Activated naive CD4-positive, alpha-beta T cell treated with anti-CD3 and anti-CD28 coated beads, Interleukin-2, amount 50 U/mL, for 72 hours (primary cell): ENCODE data around the gene CTNNBL1. TPM values are rescaled to one million over a fixed set of nuclear protein-coding genes. Genes with fewer than 3 reads are reported as not detected.

Experiments
- ATAC-seq, 2 donors: fragments of 150-1000 bp; cut with Tn5 transposase; 2 replicates each; pipeline ENCODE4 v1.10.0; 2021; ENCODE audit warnings: mild to moderate bottlenecking in 2 of 2, moderate library complexity in 2 of 2
- DNase-seq, 2 donors: peaks; one replicate each; pipeline ENCODE4 v3.0.0; 2021 to 2022; ENCODE audit warnings: low spot score in 2 of 2
- H3K27ac Mint-ChIP-seq, 2 donors: one replicate each; pipeline ENCODE4 v1.8.0; 2022; ENCODE audit warnings: mild to moderate bottlenecking in 2 of 2, mixed read lengths in 2 of 2
- H3K36me3 Mint-ChIP-seq, 2 donors: one replicate each; pipeline ENCODE4 v1.8.0; 2022; ENCODE audit warnings: mixed read lengths in 2 of 2
- H3K9me3 Mint-ChIP-seq, 2 donors: one replicate each; pipeline ENCODE4 v1.8.0; 2022; ENCODE audit warnings: mixed read lengths in 2 of 2
- total RNA-seq, 2 donors: library from RNA; stranded (reverse); gene quantifications; one replicate each; pipeline ENCODE4 v1.2.3, GENCODE V29; 2022

Gene CTNNBL1
- total RNA-seq, 2 donors from 2014 or later = 68.9 to 79.4 TPM

DNA sequence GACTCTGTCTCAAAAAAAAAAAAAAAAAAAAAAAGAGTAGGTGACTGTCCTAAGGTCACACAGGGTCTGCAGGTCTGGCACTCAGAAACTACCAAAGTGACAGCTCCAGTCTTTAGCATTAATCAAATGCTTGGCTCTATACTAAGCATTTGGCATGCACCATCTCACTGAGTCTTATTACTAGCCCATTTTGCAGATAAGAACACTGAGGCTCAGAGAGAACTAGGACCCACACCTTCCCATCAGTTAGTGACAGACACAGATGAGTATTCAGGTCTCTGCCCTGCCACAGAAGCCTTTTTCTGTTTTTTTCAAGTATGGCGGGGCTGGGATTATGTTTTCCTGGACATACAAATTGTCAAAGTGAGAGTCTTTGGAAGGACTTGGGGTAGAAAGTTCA lies 186.0 kb downstream of the CTNNBL1 start:
- DNase-seq = no peak
- H3K9me3 Mint-ChIP-seq = no peaks in the 10 kb centered on the region
- H3K36me3 Mint-ChIP-seq = no peaks in the 10 kb centered on the region
- no peak for ATAC-seq
- no peak overlapping the region for H3K27ac Mint-ChIP-seq

DNA sequence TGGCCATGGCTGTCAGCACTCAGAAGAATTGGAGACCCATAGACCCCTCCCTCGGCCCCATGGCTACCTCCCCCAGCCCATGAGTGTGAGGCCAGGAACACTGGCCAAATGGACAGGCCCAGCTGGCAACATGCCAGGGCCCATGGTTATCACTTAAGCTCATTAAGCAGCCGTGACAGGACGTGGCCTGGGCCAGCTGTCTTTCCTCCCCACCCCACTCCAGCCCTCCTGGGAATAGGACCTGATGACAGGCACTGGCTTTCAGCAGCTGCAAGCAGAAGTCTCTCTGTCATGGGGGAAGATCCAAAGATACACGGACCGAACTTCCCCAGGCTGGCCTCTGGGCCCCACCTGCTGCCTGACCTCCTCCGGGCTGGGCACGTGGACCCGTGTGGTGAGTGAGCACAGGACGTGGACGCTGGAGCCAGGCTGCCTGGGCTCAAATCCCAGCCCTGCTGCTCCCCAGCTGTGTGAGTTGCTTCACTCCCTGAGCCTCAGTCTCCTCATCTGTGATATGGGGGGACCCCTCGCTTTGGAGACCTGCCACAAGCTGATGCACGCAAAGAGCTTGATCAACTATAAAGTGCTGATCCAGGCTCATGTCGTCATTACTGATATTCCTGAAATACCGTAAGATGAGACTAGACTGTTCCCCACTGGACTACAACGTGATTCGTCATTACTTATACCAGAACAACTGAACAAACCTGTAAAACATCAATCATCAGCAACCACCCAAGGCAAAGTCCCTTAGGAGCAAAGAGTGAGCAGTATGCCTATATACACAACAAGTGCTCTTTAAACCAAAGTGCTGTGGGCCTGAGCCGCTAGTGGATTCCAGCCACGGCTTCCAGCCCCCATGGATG lies 187.1 kb downstream of the CTNNBL1 start:
- Mint-ChIP-seq H3K36me3 (no peaks in the 10 kb centered on the region), H3K27ac (no peak overlapping the region), H3K9me3 (no peaks in the 10 kb centered on the region)
- no peak for ATAC-seq
- no peak for DNase-seq

DNA sequence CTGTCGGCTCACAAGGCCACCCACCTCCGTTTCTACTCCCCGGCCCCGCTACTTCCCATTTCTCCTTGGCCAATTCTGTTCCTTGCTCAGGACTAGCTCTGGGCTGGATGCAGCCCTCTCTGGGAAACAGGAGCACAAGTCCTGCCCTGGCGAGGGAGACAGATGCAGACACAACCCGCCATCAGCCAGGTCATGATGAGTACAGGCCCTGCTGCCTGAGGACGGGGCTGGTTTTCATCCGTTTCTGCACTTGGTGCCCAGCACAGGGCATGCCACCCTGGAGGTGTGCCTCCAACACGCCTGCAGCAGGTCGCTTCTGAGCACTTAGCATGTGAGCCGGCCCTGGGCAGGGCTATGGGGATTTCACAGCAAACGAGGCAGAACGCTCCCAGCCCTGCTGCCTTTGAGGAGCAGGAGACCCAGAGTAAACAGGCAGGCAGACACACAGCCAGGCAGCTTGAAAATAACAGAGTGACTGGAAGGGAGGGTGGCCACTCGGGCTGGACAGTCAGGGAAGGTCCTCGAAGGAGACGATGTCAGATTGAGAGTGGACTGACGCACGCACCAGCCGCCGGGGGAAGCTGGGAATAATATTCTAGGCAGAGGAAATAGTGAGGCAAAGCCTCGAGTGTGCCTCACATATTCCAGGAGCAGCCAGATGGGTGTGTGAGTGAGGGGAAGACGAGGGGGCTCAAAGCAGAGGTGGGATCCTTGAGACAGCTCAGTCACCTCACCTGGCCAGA lies 187.9 kb downstream of the CTNNBL1 start:
- H3K36me3 Mint-ChIP-seq = no peaks in the 10 kb centered on the region
- H3K9me3 Mint-ChIP-seq = no peaks in the 10 kb centered on the region
- ATAC-seq (peak in 1 of 2 donors; percentile 16), DNase-seq (no peak)
- no peak overlapping the region for H3K27ac Mint-ChIP-seq

DNA sequence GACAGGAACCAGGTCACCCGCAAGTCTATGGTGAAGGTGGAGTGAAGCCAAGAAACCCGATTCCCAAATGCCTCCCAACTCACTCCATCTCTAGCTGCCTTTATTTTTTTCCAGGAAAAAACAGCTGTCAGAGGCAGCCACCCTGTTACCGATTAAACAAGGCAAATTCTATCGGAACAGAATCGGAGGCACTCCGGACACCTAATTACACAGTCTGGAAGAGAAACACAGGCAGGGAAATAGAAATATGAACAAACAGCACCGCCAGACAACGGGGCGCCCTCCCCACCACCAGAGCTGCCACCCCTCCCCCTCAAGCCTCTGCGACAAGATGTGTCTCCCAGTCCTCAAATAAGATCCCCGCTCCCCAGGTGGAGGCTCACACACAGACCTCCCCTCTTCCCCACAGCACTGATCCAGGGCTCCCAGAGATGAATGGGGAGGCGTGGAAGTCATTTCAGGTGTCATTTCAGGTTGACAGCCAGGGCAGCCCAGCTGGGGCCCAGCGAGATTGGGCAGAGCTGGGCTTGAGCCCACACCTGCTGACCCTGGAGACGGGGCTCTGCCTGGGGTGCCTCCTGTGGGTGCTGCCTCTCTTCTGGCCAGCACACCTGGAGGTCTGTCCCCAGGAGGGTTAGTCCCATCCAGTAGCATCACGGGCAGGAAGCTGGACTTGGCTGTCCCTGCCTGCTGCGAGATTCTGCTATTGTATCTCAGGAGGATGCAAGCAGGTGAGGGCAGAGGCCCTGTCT lies 189.3 kb downstream of the CTNNBL1 start:
- Mint-ChIP-seq H3K27ac (no peak overlapping the region), H3K36me3 (no peaks in the 10 kb centered on the region), H3K9me3 (no peaks in the 10 kb centered on the region)
- ATAC-seq = no peak
- no peak for DNase-seq

DNA sequence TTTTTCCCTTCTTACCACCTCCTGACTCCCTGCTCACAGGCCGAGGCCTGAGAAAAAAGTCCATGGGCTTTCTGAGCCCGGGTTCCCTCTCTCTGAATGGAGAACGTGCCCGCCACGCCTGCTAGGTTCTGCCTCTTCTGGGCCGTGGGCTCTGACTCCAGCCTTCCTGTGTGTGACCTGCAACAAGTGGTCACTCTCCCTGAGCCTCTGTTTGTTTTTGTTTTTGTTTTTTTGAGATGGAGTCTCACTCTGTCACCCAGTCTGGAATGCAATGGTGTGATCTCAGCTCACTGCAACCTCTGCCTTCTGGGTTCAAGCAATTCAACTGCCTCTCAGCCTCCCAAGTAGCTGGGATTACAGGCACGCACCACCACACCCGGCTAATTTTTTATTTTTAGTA lies 191.2 kb downstream of the CTNNBL1 start:
- H3K9me3 Mint-ChIP-seq = no peaks in the 10 kb centered on the region
- no peaks in the 10 kb centered on the region for H3K36me3 Mint-ChIP-seq
- DNase-seq (no peak), ATAC-seq (no peak)
- peak overlapping the region in 1 of 2 donors; percentile 82 for H3K27ac Mint-ChIP-seq

DNA sequence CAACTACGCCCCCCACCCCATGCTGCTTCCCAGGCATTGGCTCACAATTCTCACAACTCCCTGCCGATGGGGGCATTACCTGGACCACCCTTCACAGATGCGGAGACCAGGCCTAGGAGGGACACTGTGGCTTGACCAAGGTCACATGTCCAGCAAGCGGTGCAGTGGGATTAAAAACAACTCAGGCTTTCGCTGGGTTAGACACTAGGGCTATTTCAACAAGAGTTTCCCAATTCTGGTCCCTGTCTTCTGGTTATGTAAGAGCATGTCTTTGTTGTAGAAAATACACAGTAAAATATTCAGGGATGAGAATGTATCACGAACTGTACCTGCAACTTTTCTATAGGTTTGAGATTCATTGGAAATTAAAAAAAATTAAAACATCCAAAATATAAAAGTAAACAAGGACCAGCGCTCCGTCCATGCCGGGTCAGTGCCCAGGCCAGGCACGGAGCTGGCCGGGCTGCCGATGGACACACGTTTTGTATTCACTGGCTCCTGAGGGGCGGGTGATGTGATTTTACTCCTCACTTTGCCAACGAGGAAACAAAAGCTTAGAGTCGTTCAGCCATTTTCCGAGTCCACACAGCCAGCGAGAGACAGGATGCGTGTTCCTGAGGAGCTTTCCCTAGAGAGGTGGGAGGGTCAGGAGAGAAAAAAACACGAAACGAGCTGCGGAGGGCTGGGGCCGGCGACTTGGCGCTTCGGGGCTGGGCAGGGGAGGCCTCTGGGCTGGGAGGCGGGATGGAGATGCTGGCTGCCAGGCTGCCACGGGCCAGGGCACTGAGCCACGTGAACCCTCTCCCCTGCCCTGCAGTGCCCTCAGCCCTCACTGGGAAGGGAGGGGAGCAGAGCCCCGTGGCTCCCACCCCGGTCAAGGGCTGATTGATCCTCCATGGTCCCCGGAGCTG lies 192.0 kb downstream of the CTNNBL1 start:
- Mint-ChIP-seq H3K36me3 (no peaks in the 10 kb centered on the region), H3K9me3 (no peaks in the 10 kb centered on the region), H3K27ac (no peak overlapping the region)
- ATAC-seq (no peak), DNase-seq (no peak)

DNA sequence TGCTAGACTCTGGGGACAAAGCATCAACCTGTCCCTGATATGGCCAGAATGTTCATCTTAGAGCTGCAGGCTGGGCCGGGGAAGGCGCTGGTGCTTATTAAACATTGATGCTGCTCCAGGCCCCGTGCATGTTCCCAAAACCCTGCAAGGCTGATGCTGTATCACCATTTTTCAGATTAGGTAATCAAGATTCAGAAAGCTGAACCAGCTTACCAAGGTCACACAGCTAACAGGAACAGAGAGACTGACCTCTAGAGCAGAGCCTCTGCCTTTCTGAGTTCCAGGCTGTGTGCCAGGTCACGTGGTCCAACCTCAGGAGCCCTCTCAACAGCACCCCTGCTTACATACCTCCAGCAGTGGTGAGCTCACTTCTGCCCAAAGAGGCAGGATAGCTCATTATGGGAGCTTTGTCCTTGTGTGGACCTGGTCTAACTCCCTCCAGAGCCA lies 193.0 kb downstream of the CTNNBL1 start:
- DNase-seq (no peak), ATAC-seq (no peak)
- H3K36me3 Mint-ChIP-seq = no peaks in the 10 kb centered on the region
- no peak overlapping the region for H3K27ac Mint-ChIP-seq
- no peaks in the 10 kb centered on the region for H3K9me3 Mint-ChIP-seq

DNA sequence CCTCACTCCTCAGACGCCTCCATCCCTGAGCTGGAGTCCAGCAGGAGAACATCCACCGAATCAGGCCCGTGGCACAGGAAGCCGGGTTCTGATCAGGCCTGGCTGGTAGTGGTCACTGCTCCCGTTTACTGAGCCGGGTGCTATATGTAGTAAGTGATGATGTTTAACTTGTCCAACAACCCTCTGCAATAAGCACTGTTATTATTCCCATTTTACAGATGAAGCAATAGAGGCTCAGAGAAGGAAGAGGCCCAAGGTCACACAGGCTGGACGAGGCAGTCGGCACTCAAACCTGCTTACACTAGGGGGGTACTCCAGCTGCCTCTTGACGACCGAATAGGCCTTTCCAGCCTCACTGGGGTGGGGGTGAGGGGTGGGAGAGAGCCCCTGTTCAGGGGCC lies 194.8 kb downstream of the CTNNBL1 start:
- Mint-ChIP-seq H3K36me3 (no peaks in the 10 kb centered on the region), H3K9me3 (no peaks in the 10 kb centered on the region), H3K27ac (no peak overlapping the region)
- ATAC-seq (no peak), DNase-seq (no peak)

DNA sequence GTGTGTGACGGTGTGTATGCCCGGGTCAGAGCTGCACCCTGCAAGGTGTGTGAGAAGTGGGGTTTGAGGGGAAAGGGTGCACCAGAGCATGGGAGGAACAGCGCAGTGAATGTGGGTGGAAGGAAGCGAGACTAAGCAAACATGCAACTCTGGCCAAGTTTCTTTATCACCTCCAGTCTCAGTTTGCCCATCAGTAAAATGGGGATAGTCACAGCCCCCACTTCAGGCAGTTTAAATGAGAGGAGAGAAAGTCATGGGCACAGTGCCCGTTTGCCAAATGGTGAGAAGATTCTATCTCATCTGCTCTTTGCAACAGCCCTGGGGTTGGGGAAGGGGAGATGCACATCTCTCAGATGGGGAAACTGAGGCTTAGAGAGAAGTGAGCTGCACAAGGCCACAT lies 196.3 kb downstream of the CTNNBL1 start:
- Mint-ChIP-seq H3K36me3 (no peaks in the 10 kb centered on the region), H3K27ac (no peak overlapping the region), H3K9me3 (no peaks in the 10 kb centered on the region)
- no peak for DNase-seq
- no peak for ATAC-seq

DNA sequence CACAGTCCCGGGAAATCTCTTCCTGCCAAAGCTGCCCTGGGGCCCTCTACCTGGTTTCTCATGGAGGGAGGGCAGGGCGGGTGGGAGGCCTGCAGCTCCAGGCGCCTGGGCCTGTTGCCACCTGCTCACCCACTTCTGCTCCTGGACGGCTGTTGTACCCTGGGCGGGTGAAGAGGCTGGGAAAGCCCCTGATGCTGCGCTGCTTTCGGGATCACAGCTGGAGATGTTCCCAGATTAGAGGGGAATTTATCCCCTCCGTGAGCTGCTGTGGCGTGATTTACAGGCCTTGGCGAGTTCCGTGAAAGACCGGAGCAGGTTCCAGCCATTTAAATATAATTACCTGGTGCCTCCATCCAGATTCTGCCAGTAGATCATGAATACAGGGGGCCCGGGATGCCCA lies 196.8 kb downstream of the CTNNBL1 start:
- no peak for ATAC-seq

DNA sequence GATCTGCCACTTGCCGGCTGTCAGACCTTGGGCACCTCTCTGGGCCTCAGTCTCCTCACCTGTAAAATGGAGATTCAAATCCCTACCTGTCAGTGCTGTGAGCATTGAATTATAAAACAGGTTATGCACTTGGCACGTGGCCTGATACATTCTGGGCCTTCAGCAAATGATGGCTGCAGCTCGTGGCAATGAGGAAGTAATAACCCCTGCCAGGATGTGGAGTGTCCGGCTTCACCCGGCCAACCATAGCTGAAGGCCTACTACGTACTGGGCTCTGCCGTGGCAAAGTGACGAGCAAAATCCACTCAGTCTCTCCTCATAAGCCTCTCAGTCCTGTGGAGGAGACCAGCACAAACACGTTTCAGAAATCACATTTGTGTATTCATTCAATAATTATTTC lies 198.2 kb downstream of the CTNNBL1 start:
- no peaks in the 10 kb centered on the region for H3K36me3 Mint-ChIP-seq
- ATAC-seq = no peak
- no peak for DNase-seq
- no peaks in the 10 kb centered on the region for H3K9me3 Mint-ChIP-seq
- H3K27ac Mint-ChIP-seq = no peak overlapping the region

More for the DNA sequence above, 196.8 kb downstream of the CTNNBL1 start:
- Mint-ChIP-seq H3K27ac (no peak overlapping the region), H3K9me3 (no peaks in the 10 kb centered on the region), H3K36me3 (no peaks in the 10 kb centered on the region)
- no peak for DNase-seq

DNA sequence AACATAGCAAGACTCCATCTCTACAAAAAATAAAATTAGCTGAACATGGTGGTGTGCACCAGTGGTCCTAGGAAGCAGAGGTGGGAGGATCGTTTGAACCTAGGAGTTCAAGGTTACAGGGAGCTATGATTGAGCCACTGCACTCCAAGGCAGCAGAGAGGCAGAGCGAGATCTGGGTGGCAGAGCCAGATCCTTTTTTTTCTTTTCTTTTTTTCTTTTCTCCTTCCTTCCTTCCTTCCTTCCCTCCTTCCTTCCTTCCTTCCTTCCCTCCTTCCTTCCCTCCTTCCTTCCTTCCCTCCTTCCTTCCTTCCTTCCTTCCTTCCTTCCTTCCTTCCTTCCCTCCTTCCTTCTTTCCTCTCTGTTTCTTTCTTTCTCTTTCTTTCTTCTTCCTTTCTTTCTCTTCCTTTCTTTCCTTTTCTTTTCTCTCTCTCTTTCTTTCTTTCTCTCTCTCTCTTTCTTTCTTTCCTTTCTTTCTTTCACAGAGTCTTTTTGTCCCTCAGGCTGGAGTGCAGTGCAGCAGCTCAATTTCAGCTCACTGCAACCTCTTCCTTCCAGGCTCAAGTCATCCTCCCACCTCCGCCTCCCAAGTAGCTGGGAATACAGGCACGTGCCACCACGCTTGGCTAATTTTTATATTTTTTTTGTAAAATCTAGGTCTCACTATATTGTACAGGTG lies 199.9 kb downstream of the CTNNBL1 start:
- no peaks in the 10 kb centered on the region for H3K36me3 Mint-ChIP-seq
- ATAC-seq = no peak
- H3K9me3 Mint-ChIP-seq = no peaks in the 10 kb centered on the region
- peak overlapping the region in 1 of 2 donors; percentile 14 for H3K27ac Mint-ChIP-seq
- no peak for DNase-seq

DNA sequence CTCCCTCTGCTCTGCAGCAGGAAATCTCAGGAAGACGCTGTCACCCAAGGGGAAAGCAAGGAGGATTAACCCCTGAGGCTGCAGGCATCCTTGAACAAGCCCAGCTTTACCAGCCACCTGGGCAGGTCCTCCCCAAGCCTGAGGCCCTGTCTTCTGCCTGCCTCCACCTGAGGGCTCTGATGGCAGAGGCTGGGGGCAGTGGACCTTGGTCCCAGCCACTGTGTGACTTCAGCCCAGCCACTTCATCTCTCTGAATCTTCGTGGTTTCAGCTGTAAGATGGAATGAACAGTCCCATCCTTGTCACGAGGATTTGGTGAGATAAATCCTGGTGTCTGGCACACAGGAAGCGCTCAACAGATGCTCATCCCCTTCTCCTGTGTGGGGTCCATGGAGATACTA lies 200.6 kb downstream of the CTNNBL1 start:
- no peaks in the 10 kb centered on the region for H3K36me3 Mint-ChIP-seq
- no peak for DNase-seq
- no peaks in the 10 kb centered on the region for H3K9me3 Mint-ChIP-seq

DNA sequence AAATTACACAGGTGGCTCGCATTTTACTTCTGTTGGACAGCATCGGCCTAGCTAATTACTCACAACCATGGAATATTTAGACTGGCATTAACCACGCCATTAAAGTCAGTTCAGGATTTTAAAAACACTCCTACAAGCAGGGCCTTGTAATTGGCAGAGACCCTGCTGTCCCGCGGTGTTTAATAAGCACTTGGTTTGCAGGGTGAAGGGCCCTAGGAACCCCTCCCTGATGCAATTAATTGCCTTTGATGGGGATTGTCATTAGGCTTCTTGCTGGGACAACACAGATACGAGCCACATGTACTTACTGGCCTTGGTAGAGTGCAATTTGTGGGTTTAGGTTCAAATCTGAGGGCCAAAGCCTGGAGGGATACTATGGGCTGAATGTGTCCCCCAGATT lies 201.3 kb downstream of the CTNNBL1 start:
- ATAC-seq (no peak), DNase-seq (no peak)
- Mint-ChIP-seq H3K27ac (no peak overlapping the region), H3K9me3 (no peaks in the 10 kb centered on the region), H3K36me3 (no peaks in the 10 kb centered on the region)

More for the DNA sequence above, 200.6 kb downstream of the CTNNBL1 start:
- no peak overlapping the region for H3K27ac Mint-ChIP-seq
- no peak for ATAC-seq

DNA sequence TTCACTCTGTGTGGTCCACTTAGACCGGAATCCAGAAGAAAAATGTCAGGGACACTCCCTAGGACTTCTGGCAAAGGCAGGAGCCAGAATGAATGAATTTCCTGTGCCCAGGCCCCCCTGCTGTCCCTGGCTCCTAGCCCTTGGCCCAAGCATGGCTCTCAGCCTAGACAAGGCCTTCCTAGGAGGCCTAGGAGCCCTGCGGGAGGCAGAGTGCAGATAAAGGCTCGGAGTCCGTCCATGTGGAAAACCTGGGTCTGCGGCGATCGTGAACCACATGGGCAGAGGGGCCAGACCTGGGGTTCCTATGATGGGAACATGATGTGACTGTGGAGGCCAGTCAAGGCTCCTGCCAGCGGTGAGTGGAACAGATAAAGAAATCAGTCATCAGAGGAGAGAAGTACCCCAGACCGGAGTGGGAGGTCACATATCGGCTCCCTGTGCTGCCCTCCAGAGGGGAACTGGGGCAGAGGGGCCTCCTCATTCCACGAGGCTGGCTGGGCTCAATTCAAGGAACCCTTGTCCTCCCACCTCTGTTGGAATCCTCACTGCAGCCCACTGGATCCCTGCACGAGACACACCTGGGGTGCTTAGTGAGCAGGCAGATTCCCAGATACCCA lies 203.2 kb downstream of the CTNNBL1 start:
- ATAC-seq = no peak
- no peak for DNase-seq
- Mint-ChIP-seq H3K36me3 (peaks cover 0 to 6% of the 10 kb centered on the region in 2 donors), H3K9me3 (no peaks in the 10 kb centered on the region), H3K27ac (no peak overlapping the region)
